EH (cell line): ENCODE results near the gene WFDC1.

Experiments used
- DNase-seq: peaks from one replicate; pipeline ENCODE4 v3.0.0-alpha.2; 2015; ENCODE audit warnings: low read depth

WFDC1 gene

DNA sequence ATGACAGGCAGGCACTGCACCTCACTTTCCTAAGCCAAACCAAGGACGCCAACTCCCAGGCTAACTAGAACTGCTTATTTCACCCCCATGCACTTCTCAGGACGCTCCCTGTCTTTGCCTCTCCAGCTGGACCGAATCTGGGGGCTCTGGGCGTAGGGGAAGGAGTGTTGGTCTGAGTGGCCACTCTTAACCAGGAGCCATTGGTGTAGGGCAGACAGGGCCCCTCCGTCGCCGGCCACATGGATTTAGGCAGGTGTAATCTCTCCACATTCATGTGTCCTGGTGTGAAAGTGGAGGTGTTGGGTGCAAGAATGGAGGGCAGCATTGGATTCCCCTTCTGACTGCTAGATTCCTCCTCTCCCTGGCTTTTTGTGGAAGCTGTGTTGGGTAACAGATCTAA is 83.4 kb downstream of the WFDC1 start:
- DNase-seq, result no peak

GRCh38 chr16:84378567-84378966 is 83.9 kb downstream of the WFDC1 start:
- no peak for DNase-seq

DNA sequence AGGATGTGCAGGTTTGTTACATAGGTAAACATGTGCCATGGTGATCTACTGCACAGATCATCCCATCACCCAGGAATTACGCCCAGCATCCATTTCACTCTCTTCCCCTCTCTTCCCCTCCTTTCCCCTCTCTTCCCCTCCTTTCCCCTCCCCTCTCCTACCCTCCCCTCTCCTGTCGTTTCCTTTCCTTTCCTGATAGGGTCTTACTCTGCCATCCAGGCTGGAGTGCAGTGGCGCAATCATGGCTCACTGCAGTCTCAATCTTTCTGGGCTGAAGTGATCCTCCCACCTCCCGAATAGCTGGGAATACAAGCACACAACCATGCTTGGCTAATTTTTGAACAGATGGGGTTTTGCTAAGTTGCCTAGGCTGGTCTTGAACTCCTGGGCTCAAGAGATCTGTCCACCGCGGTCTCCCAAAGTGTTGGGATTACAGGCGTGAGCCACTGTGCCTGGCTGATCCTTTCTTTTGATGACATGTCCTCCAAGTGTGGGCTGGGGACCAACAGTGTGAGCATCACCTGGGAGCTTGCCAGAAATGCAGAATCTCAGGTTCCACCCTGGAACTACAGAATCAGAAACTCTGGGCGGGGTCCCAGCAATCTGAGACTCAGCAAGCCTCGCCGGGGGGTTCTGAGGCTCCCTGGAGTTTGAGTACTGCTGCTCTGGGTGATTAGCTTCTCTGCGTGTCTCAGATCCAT is 84.5 kb downstream of the WFDC1 start:
- DNase-seq, result no peak
